ENCODE results near the gene PDLIM7. TPM values are rescaled to one million over a fixed set of nuclear protein-coding genes. Genes with fewer than 3 reads are reported as not detected.

The PDLIM7 gene
- total RNA-seq, 2 donors from 2014 or later, result 44.6 to 47.5 TPM

DNA sequence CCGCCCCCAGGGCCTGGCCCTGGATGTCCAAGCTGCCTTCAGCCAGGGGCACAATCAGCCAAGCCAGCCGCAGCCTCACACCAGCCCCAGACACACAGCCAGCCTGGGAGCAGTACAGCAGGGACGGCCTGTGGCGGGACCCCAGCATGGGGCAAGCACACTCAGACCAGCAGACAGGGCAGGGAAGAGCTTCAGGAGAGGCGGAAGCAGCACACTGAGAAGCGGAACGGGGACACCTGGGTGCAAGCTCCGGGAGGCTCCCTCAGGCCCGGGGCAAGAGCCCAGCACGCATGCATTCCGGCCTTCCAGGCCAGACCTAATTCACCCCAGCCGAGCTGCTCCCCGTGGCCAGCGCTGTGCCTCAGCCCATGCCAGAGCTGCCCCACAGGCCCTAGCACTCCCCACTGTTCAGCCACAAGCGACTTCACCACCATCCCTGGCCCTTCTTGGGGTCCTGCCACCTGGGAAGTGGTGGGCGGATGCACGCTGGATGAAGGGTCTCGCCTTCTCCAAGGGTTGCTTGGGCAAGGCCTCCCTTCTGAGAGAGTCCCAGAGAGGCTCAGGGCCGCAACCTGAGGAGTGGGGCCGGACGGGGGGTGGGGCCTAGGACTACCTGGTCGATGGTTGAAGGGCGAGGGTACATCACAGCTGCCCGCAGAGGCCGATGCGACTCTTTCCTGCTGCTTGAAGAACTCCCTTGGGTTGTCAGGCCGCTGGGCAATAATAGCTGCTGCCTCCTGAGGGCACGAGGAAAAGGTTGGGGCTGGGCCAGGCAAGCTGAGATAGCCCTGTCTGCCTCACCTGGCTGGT lies 37.4 kb downstream of the PDLIM7 start:
- Mint-ChIP-seq H3K9me3 (no peaks in the 10 kb centered on the region), H3K27ac (no peak overlapping the region), H3K36me3 (no peaks in the 10 kb centered on the region)
- ATAC-seq (no peak), DNase-seq (ENCODE audit: low spot score in 2 of 2) (no peak)

DNA sequence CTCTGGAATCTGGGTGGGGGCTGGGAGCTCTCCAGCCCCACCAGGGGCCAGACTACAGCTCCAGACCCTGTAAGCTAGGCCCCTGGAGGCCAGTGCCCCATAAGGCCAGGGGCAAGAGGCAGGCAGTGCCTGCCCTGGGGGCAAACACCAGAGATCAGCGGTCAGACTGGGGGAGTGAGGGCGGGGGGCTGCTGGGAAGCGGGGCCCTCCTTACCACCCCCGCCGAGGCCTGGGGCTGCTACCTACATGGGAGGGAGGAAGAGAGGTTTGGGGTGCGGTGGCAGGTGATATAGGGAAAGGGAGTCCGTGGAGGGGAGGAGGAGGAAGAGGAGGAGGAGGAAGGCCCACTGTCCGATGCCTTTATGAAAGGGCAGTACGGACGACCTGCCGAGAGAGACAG lies 38.0 kb downstream of the PDLIM7 start:
- DNase-seq (ENCODE audit: low spot score in 2 of 2), result no peak
- Mint-ChIP-seq H3K9me3 (no peaks in the 10 kb centered on the region), H3K27ac (no peak overlapping the region), H3K36me3 (no peaks in the 10 kb centered on the region)
- ATAC-seq, result no peak

DNA sequence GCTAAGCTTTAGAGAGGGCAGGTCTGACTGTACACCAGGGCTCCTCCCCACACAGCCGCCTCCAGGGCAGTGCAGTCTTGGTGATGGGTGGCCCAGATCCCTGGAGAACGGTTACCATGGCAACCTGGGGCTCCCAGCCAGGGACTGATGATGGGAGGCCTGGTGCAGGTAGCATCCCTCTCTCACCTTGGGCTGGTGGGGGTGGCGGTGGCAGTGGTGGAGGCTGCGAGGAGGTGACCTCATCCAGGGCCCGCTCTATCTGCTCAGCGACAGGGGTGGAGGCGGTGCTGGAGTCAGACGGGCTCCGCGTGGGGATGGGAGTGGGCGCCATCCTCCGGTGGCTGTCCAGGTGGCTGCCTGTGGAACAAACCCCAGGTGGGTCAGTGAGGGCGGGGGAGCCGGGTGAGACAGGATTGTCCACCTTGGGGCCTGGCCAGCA lies 38.5 kb downstream of the PDLIM7 start:
- no peak for ATAC-seq
- H3K36me3 Mint-ChIP-seq, result no peaks in the 10 kb centered on the region
- no peaks in the 10 kb centered on the region for H3K9me3 Mint-ChIP-seq
- H3K27ac Mint-ChIP-seq, result no peak overlapping the region
- no peak for DNase-seq (ENCODE audit: low spot score in 2 of 2)

DNA sequence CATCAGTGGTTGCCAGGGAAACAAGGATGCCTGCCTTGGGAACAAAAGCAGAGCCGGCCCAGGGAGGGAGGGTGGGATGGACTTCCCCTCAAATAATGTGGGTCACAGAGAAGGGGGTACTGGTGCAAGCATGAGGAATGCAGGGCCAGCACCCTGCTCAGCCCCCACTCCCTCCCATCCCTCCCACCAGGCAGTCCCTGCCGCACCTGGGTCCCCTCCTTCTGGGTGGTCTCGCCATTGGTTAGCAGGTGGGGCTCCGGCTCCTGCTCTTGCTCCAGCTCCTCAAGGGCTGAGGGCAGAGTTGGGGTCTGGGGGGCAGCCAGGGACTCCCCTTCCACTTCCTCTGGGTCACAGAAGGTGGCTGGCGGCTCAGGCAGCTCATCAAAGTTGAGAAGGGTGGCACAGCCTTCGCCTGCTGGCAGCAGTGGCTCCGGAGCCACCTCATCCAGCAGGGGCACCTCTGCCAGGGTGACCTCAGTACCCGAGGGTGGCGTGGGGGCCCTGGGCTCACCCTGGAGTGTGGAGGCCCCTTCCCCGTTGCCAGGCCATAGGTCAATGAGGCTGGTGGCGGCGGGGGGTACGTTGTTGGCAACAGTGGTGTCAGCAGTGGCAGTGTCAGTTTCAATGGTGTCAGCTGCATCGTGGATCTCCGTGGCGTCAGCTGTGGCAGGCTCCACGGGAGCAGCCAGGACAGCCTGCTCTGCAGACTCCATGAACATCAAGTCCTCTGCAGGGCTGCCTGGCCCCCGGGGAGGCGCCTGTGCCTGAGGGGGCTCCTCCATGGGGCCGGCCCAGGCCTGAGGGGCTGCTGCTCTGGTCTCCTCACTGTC lies 39.3 kb downstream of the PDLIM7 start:
- Mint-ChIP-seq H3K9me3 (no peaks in the 10 kb centered on the region), H3K36me3 (no peaks in the 10 kb centered on the region), H3K27ac (no peak overlapping the region)
- ATAC-seq (no peak), DNase-seq (ENCODE audit: low spot score in 2 of 2) (no peak)

DNA sequence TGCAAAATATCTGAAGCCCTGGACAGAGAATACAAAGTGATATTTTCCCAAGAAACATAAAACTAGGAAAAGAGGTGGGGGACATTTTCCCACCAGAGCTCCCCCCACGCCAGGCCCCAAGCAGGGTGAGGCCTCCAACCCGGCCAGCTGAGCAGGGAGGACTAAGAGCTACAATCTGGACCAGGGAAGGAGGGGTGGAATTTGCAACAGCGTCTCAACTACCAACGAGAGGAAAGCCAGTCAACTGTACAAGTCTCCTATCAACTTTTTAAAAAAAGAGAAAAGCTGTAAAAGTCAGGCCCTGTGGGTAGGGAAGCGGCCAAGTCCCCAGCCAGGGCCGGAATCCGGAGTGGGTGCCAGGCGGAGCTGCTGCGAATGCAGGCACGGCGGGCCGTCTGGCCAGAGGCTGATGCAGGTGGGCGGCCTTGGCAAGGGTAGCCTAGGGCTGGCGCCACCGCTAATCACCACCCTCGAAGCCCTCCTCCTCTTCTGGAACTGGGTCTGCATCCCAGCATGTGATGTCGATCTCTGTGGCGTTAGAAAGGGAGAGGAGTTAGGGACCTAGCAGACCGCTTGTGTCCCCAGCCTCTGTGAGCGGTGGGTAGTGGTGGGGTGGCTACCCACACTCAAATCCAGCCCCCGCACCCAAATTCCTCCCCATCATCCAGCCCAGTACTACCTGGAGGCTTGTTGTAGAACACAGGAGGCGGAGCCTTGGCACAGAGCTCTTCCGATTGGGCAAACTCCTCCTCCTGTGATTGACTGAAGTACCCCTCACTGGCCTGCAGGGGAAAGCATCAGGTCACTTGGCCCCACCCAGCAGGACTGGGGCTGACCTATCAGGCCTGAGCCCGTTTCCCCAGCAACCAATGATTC lies 40.2 kb downstream of the PDLIM7 start:
- H3K27ac Mint-ChIP-seq, result no peak overlapping the region
- H3K36me3 Mint-ChIP-seq, result no peaks in the 10 kb centered on the region
- DNase-seq (ENCODE audit: low spot score in 2 of 2), result peak in 1 of 2 donors; percentile 74
- peak in 1 of 2 donors; percentile 50 for ATAC-seq
- no peaks in the 10 kb centered on the region for H3K9me3 Mint-ChIP-seq

DNA sequence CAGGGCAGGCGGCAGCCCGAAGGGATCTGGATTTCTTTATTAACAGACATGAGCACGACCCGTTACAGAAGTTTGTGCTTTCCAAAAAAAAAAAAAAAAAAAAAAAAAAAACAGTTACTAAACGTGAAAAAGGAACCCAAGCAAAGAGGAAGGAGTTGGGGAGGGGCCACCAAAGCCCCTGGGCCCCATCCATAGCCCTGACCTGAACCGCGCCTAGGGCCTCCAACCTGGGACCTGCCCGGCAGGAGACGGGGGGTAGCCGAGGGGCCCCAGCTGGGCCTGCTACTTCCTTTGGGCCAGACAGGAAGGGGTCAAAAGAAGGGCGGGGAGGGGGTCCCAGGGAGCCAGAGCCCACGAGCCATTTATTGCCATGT lies 40.8 kb downstream of the PDLIM7 start:
- no peaks in the 10 kb centered on the region for H3K36me3 Mint-ChIP-seq
- no peak overlapping the region for H3K27ac Mint-ChIP-seq
- ATAC-seq (no peak), DNase-seq (ENCODE audit: low spot score in 2 of 2) (no peak)
- H3K9me3 Mint-ChIP-seq, result no peaks in the 10 kb centered on the region

DNA sequence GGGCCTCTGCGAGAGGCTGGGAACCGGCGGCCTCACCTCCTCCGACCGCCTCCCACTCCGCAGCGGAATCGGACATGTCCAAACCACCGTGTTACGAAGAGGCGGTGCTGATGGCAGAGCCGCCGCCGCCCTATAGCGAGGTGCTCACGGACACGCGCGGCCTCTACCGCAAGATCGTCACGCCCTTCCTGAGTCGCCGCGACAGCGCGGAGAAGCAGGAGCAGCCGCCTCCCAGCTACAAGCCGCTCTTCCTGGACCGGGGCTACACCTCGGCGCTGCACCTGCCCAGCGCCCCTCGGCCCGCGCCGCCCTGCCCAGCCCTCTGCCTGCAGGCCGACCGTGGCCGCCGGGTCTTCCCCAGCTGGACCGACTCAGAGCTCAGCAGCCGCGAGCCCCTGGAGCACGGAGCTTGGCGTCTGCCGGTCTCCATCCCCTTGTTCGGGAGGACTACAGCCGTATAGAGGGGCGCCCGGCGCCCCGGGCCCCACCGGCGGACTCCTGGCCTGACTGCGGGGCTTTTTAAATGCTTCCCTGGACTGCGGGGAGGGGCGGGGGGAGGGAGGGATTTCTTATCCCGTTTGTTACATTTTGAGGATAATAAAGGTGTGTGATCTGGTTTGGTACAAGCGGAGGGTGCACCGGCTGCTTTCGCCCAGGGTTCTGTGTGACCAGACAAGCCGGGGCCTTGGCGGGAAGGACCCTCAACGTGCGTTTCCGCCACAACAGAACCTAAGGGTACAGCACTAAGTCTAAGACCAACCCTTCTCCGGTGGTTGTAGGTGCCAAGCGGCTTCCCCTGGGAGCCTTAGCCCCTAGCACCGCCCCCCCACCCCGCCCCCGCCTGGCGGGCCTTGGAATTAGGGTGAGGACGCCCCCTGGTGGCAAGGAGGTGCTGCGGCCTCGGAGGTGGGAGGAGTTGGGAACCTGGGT lies 41.5 kb downstream of the PDLIM7 start:
- DNase-seq (ENCODE audit: low spot score in 2 of 2) (peak; percentile 86 to 97), ATAC-seq (peak; percentile 46 to 49)
- Mint-ChIP-seq H3K36me3 (no peaks in the 10 kb centered on the region), H3K27ac (peak overlapping the region in 1 of 2 donors; percentile 84), H3K9me3 (no peaks in the 10 kb centered on the region)

DNA sequence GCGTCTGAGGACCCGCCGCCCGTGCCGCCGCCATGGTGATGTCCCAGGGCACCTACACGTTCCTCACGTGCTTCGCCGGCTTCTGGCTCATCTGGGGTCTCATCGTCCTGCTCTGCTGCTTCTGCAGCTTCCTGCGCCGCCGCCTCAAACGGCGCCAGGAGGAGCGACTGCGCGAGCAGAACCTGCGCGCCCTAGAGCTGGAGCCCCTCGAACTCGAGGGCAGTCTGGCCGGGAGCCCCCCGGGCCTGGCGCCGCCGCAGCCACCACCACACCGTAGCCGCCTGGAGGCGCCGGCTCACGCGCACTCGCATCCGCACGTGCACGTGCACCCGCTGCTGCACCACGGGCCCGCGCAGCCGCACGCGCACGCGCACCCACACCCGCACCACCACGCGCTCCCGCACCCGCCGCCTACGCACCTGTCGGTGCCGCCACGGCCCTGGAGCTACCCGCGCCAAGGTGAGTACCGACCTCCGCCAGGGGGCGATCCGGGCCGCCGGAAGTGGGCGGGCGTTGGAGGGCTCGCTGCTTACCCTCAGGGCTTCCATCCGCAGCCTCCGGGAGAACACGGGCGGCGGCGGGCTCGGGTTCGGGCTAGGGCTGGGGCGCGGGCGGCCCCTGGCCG lies 42.3 kb downstream of the PDLIM7 start:
- H3K36me3 Mint-ChIP-seq, result no peaks in the 10 kb centered on the region
- peak overlapping the region in 1 of 2 donors; percentile 22 for H3K27ac Mint-ChIP-seq
- peak; percentile 95 to 98 for DNase-seq (ENCODE audit: low spot score in 2 of 2)
- no peaks in the 10 kb centered on the region for H3K9me3 Mint-ChIP-seq
- peak; percentile 67 to 70 for ATAC-seq

DNA sequence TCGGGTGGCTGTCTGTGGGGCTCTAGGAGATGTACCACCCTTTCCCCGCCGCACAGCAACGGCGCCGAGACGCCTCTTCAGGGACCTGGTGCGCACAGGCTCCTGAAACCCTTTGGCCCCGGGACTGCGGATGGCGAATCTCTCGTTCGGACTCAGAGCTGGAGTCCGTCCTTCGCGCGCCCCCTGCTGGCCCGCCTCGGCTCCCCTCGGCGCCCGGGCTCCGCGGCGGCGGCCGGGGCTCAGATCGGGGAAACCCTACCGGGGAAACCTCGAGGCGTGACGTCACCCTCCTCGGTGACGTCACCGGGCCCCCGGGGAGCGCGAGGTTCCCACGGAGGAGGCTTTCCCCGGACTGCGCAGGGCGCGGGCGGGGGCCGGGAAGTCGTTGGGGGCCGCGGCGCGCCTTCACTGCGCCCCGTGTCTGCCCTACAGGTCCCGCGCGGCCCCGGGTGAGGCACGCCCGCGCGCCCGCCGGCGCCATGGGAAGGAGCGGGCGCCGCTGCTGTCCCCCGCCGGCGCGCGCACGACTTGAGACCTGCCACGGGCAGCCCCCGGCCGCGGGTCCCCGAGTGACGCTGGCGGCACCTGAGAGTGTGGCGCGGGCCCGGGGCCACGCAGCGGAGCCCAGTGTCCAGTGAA lies 42.9 kb downstream of the PDLIM7 start:
- H3K36me3 Mint-ChIP-seq, result no peaks in the 10 kb centered on the region
- H3K27ac Mint-ChIP-seq, result no peak overlapping the region
- ATAC-seq (peak; percentile 57 to 62), DNase-seq (ENCODE audit: low spot score in 2 of 2) (peak; percentile 95 to 98)
- no peaks in the 10 kb centered on the region for H3K9me3 Mint-ChIP-seq

DNA sequence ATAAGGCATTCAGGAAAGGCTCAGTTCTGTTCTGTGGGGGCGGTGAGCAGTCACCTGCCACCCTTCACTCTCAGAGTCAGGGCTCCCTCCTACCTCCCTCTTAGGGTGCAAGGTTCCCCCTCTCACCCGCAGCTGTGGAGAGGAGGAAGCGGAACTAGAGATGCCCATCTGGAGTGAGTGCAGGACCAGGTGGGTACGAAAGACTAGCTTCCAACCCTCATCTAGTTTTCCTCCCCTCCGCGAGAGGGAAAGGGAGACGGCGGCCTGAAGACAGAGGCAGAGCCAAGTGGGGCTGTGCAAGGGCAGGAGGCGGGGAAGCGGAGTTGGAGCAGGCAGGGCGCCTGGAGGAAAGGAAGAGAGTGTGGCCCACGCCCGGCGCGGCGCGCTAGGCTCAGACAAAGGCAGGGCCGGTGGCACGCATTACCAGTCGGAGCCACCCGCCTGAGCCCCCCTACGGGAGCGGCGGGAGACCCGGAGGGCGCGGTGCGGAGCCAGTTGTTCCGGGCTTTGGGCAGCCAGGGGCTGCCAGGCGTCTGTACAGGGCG lies 43.5 kb downstream of the PDLIM7 start:
- H3K27ac Mint-ChIP-seq, result peak overlapping the region in 1 of 2 donors; percentile 81
- no peaks in the 10 kb centered on the region for H3K36me3 Mint-ChIP-seq
- H3K9me3 Mint-ChIP-seq, result no peaks in the 10 kb centered on the region
- no peak for ATAC-seq
- no peak for DNase-seq (ENCODE audit: low spot score in 2 of 2)

DNA sequence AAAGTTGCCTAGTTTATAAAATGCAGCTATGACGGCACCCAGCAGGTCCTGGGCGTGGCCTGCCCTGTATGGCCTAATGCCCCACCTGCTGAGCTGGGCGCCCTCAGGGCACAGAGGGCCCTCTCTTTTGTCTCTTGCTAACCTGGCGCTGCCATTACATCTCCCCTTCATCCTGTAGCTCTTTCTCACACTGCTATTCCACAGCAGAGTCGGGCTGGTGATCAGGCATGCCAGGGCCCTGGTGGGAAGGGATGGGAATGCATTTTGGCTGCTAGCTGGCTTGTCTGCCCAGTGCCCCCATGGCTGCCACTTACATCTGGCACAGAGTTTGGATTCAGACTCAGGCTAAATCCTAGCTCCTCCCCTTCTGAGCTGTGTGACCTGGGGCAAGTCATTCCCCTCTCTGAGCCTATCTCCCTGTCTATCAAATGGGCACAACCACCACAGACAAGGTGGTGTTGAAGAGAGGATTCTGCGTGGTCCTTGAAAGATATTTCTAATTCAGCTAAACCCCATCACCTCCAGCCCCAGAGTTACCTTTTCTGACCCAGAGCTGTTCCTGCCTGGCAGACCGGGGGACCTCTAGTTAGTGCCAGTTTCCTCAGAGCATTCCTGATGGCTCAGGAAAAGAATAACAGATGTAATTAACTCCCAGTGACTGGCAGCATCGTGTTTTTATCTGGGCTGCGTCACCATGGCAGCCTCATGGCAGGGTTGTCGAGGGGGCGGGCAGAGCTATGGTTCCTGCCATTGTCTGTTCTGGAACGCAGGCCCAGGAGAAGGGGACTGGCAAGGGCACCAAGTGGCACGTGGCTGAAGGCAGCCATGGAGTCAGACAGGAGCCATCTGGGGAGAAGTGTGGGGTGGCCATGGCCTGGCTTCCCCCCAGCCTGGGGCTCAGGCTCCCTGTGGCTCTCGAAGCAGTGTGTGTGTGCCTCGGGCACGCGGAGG lies 44.4 kb downstream of the PDLIM7 start:
- H3K9me3 Mint-ChIP-seq, result no peaks in the 10 kb centered on the region
- DNase-seq (ENCODE audit: low spot score in 2 of 2) (no peak), ATAC-seq (no peak)
- no peak overlapping the region for H3K27ac Mint-ChIP-seq
- H3K36me3 Mint-ChIP-seq, result no peaks in the 10 kb centered on the region

DNA sequence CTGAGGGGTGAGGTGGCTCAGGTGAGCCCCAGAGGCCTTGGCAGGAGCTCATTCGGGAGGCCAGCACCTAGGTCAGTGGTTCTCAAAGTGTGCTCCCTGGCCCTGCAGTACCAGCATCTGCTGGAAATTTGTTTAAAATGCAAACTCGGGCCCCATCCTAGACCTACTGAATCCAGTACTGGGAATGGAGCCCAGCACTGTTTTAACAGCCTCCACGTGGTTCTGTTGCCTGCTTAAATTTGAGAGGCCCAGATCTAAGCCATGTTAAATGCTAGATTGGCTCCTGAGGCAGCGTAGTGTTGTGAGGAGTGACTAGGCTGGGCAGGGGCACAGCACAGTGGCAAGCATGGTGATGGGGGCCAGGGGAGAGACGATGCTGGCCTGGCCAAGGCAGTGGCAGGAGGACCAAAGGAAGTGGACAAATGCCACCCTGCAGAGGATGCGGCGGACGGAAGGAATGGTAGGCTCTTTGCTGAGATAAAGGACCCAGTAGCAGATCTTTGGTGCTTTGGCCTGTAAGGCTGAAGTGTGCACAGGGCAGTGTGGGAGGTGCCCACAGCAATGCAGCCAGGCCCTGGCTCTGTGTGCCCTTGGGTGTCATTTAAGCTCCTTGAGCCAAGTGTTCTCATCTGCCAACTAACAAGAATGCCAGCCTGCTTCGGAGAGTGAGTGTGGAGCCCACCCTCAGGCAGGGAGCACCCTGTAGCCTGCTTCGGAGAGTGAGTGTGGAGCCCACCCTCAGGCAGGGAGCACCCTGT lies 46.6 kb downstream of the PDLIM7 start:
- DNase-seq (ENCODE audit: low spot score in 2 of 2) (no peak), ATAC-seq (no peak)
- H3K36me3 Mint-ChIP-seq, result no peaks in the 10 kb centered on the region
- peak overlapping the region in 1 of 2 donors; percentile 54 for H3K27ac Mint-ChIP-seq
- H3K9me3 Mint-ChIP-seq, result no peaks in the 10 kb centered on the region

Data from activated naive CD4-positive, alpha-beta T cell treated with anti-CD3 and anti-CD28 coated beads, Interleukin-2, amount 50 U/mL, for 72 hours (primary cell).